Measurements from ENCODE around the gene FAM171A1.

Gene FAM171A1

GRCh38 chr10:15344876-15345285 is 26.2 kb downstream of the FAM171A1 start:
- no peak overlapping the region for H3K27ac ChIP-seq (ENCODE audit: low read length)
- no peak overlapping the region for H2AFZ ChIP-seq (ENCODE audit: low read depth, low read length)
- H3K9ac ChIP-seq (ENCODE audit: low read length): no peak overlapping the region
- H3K4me3 ChIP-seq (ENCODE audit: low read length): no peak overlapping the region
- no peaks in the 10 kb centered on the region for H4K20me1 ChIP-seq (ENCODE audit: insufficient read depth, low read length)
- no peak overlapping the region for H3K4me2 ChIP-seq (ENCODE audit: low read length)
- no peaks in the 10 kb centered on the region for H3K27me3 ChIP-seq (ENCODE audit: low read depth, low read length)
- H3K4me1 ChIP-seq (ENCODE audit: low read length): no peaks in the 10 kb centered on the region
- H3K9me3 ChIP-seq (ENCODE audit: insufficient read depth, low read length): no peaks in the 10 kb centered on the region
- no peaks in the 10 kb centered on the region for H3K79me2 ChIP-seq (ENCODE audit: low read length)
- TF ChIP-seq CTCF (IDR thresholded peaks at IDR 0.05; ENCODE audit: low read depth, low read length) (no peak), EZH2phosphoT487 (IDR thresholded peaks at IDR 0.05; ENCODE audit: low read depth) (no peak)
- no peaks in the 10 kb centered on the region for H3K36me3 ChIP-seq (replicated peaks; ENCODE audit: low read depth, low read length)

GRCh38 chr10:15344256-15344875 is 26.7 kb downstream of the FAM171A1 start:
- no peak overlapping the region for H3K9ac ChIP-seq (ENCODE audit: low read length)
- no peaks in the 10 kb centered on the region for H3K79me2 ChIP-seq (ENCODE audit: low read length)
- TF ChIP-seq EZH2phosphoT487 (IDR thresholded peaks at IDR 0.05; ENCODE audit: low read depth): no peak
- TF ChIP-seq CTCF (IDR thresholded peaks at IDR 0.05; ENCODE audit: low read depth, low read length): no peak
- H4K20me1 ChIP-seq (ENCODE audit: insufficient read depth, low read length): no peaks in the 10 kb centered on the region
- H3K4me2 ChIP-seq (ENCODE audit: low read length): no peak overlapping the region
- no peaks in the 10 kb centered on the region for H3K36me3 ChIP-seq (replicated peaks; ENCODE audit: low read depth, low read length)
- H3K4me1 ChIP-seq (ENCODE audit: low read length): no peaks in the 10 kb centered on the region
- no peak overlapping the region for H3K4me3 ChIP-seq (ENCODE audit: low read length)
- no peaks in the 10 kb centered on the region for H3K27me3 ChIP-seq (ENCODE audit: low read depth, low read length)
- H3K27ac ChIP-seq (ENCODE audit: low read length): no peak overlapping the region
- H2AFZ ChIP-seq (ENCODE audit: low read depth, low read length): no peak overlapping the region
- no peaks in the 10 kb centered on the region for H3K9me3 ChIP-seq (ENCODE audit: insufficient read depth, low read length)

GRCh38 chr10:15342970-15343369 is 28.1 kb downstream of the FAM171A1 start:
- no peak for TF ChIP-seq EZH2phosphoT487 (IDR thresholded peaks at IDR 0.05; ENCODE audit: low read depth)
- no peak for TF ChIP-seq CTCF (IDR thresholded peaks at IDR 0.05; ENCODE audit: low read depth, low read length)
- H3K27me3 ChIP-seq (ENCODE audit: low read depth, low read length): no peaks in the 10 kb centered on the region
- no peaks in the 10 kb centered on the region for H3K4me1 ChIP-seq (ENCODE audit: low read length)
- no peak overlapping the region for H3K4me2 ChIP-seq (ENCODE audit: low read length)
- no peak overlapping the region for H3K4me3 ChIP-seq (ENCODE audit: low read length)
- no peaks in the 10 kb centered on the region for H3K9me3 ChIP-seq (ENCODE audit: insufficient read depth, low read length)
- no peak overlapping the region for H3K9ac ChIP-seq (ENCODE audit: low read length)
- H4K20me1 ChIP-seq (ENCODE audit: insufficient read depth, low read length): no peaks in the 10 kb centered on the region
- H2AFZ ChIP-seq (ENCODE audit: low read depth, low read length): no peak overlapping the region
- no peaks in the 10 kb centered on the region for H3K36me3 ChIP-seq (replicated peaks; ENCODE audit: low read depth, low read length)
- H3K27ac ChIP-seq (ENCODE audit: low read length): no peak overlapping the region
- H3K79me2 ChIP-seq (ENCODE audit: low read length): no peaks in the 10 kb centered on the region

- Histone ChIP-seq H4K20me1 (ENCODE audit: insufficient read depth, low read length) (no peaks in the 10 kb centered on the region), H3K27me3 (ENCODE audit: low read depth, low read length) (no peaks in the 10 kb centered on the region), H3K9me3 (ENCODE audit: insufficient read depth, low read length) (no peaks in the 10 kb centered on the region), H3K9ac (ENCODE audit: low read length) (no peak overlapping the region), H2AFZ (ENCODE audit: low read depth, low read length) (no peak overlapping the region), H3K4me1 (ENCODE audit: low read length) (no peaks in the 10 kb centered on the region), H3K4me3 (ENCODE audit: low read length) (no peak overlapping the region), H3K27ac (ENCODE audit: low read length) (no peak overlapping the region), H3K36me3 (replicated peaks; ENCODE audit: low read depth, low read length) (no peaks in the 10 kb centered on the region), H3K79me2 (ENCODE audit: low read length) (no peaks in the 10 kb centered on the region), H3K4me2 (ENCODE audit: low read length) (no peak overlapping the region)
- TF ChIP-seq EZH2phosphoT487 (IDR thresholded peaks at IDR 0.05; ENCODE audit: low read depth) (no peak), CTCF (IDR thresholded peaks at IDR 0.05; ENCODE audit: low read depth, low read length) (no peak)
These were observed 29.5 kb downstream of the FAM171A1 start for GRCh38 chr10:15341502-15342128.

Data from OCI-LY3 (cell line).